MM.1S (cell line): ENCODE data around the gene NKRF.
"Not testable (repeated sequence)": the region's sequence is repeated elsewhere in the genome, so short reads cannot be mapped to it uniquely, and the experiment has no call there.

Experiments used
- DNase-seq: peaks from one replicate; pipeline ENCODE4 v3.0.0-alpha.2; 2015
- H2AFZ ChIP-seq: fragments of 300-600 bp; sonication (generic); 2 replicates; pipeline ENCODE4 v1.6.0; 2016; ENCODE audit warnings: antibody characterized with exemption, low read length
- H3F3A ChIP-seq: fragments of 300-600 bp; sonication (generic); 2 replicates; pipeline ENCODE4 v1.6.1; 2016; ENCODE audit warnings: mild to moderate bottlenecking, antibody characterized with exemption, low read length, moderate library complexity, mixed read lengths; ENCODE audit not compliant: insufficient read depth
- H3K27ac ChIP-seq: fragments of 300-600 bp; sonication (generic); 2 replicates; pipeline ENCODE4 v1.5.1; 2016; ENCODE audit warnings: mild to moderate bottlenecking, low read length
- H3K27me3 ChIP-seq: fragments of 300-600 bp; sonication (generic); replicated peaks from 2 replicates; pipeline ENCODE4 v1.6.0; 2016; ENCODE audit warnings: low read length; ENCODE audit not compliant: insufficient read depth
- H3K36me3 ChIP-seq: fragments of 300-600 bp; sonication (generic); replicated peaks from 2 replicates; pipeline ENCODE4 v1.6.1; 2016; ENCODE audit warnings: mild to moderate bottlenecking, low read length, mixed read lengths; ENCODE audit not compliant: insufficient read depth
- H3K4me1 ChIP-seq: fragments of 300-600 bp; sonication (generic); 2 replicates; pipeline ENCODE4 v1.6.1; 2016; ENCODE audit warnings: low read length, mixed read lengths
- H3K4me2 ChIP-seq: fragments of 300-600 bp; sonication (generic); 2 replicates; pipeline ENCODE4 v1.6.0; 2016; ENCODE audit warnings: low read depth, low read length
- H3K4me3 ChIP-seq: fragments of 300-600 bp; sonication (generic); 2 replicates; pipeline ENCODE4 v1.5.1; 2016; ENCODE audit warnings: low read length, mixed read lengths
- H3K79me2 ChIP-seq: fragments of 300-600 bp; sonication (generic); 2 replicates; pipeline ENCODE4 v1.6.1; 2016; ENCODE audit warnings: mixed run types, low read length, mixed read lengths
- H3K9ac ChIP-seq: fragments of 300-600 bp; sonication (generic); 2 replicates; pipeline ENCODE4 v1.6.1; 2016; ENCODE audit warnings: low read length, mixed read lengths
- H3K9me2 ChIP-seq: fragments of 300-600 bp; sonication (generic); replicated peaks from 2 replicates; pipeline ENCODE4 v1.6.1; 2016; ENCODE audit warnings: mild to moderate bottlenecking, low read length, mixed read lengths; ENCODE audit not compliant: insufficient read depth
- H3K9me3 ChIP-seq: fragments of 300-600 bp; sonication (generic); replicated peaks from 2 replicates; pipeline ENCODE4 v1.6.1; 2016; ENCODE audit warnings: mild to moderate bottlenecking, low read length, mixed read lengths; ENCODE audit not compliant: insufficient read depth
- H4K20me1 ChIP-seq: fragments of 300-600 bp; sonication (generic); 2 replicates; pipeline ENCODE4 v1.6.1; 2016; ENCODE audit warnings: mild to moderate bottlenecking, low read length, moderate library complexity, mixed read lengths; ENCODE audit not compliant: insufficient read depth
- CTCF ChIP-seq: fragments of 300-600 bp; sonication (generic); IDR thresholded peaks from 2 replicates; pipeline ENCODE4 v1.5.1; 2016; ENCODE audit warnings: antibody characterized with exemption, low read length, mixed read lengths
- EZH2 ChIP-seq: fragments of 300-600 bp; sonication (generic); optimal IDR thresholded peaks from 2 replicates; pipeline ENCODE3; 2017; ENCODE audit warnings: low read depth, mild to moderate bottlenecking, antibody characterized with exemption, low read length, mixed read lengths
- EZH2phosphoT487 ChIP-seq: fragments of 300-600 bp; sonication (generic); IDR thresholded peaks from 2 replicates; pipeline ENCODE4 v1.6.1; 2018; ENCODE audit warnings: antibody characterized with exemption, low read length

NKRF gene

GRCh38 chrX:119646515-119646914 is 40.3 kb upstream of the NKRF start:
- Histone ChIP-seq H3K9me2 (no peaks in the 10 kb centered on the region), H3K4me3 (no peak overlapping the region), H3K79me2 (peaks cover 70% of the 10 kb centered on the region), H3K27me3 (no peaks in the 10 kb centered on the region), H4K20me1 (no peaks in the 10 kb centered on the region), H3K4me1 (peaks cover 54% of the 10 kb centered on the region), H2AFZ (no peak overlapping the region), H3K9ac (no peak overlapping the region), H3K27ac (peak overlapping the region; percentile 86; the same call in 1 of the 2 replicates), H3K4me2 (no peak overlapping the region), H3F3A (peaks cover 34% of the 10 kb centered on the region), H3K9me3 (no peaks in the 10 kb centered on the region), H3K36me3 (peaks cover 7% of the 10 kb centered on the region; the same call in 1 of the 2 replicates)
- no peak for TF ChIP-seq CTCF
- no peak for TF ChIP-seq EZH2
- TF ChIP-seq EZH2phosphoT487: no peak
- DNase-seq: no peak

- no peak overlapping the region for H3K27ac ChIP-seq
- no peak for DNase-seq
- no peak overlapping the region for H3K9ac ChIP-seq
- no peak overlapping the region for H2AFZ ChIP-seq
- no peaks in the 10 kb centered on the region for H3K9me3 ChIP-seq
- H3K79me2 ChIP-seq: peaks cover 75% of the 10 kb centered on the region
- peaks cover 13% of the 10 kb centered on the region for H3K36me3 ChIP-seq
- TF ChIP-seq EZH2phosphoT487 (no peak), CTCF (no peak), EZH2 (no peak)
- H4K20me1 ChIP-seq: no peaks in the 10 kb centered on the region
- peaks cover 24% of the 10 kb centered on the region for H3F3A ChIP-seq
- peaks cover 39% of the 10 kb centered on the region for H3K4me1 ChIP-seq
- H3K4me2 ChIP-seq: no peak overlapping the region
- H3K9me2 ChIP-seq: no peaks in the 10 kb centered on the region
- no peaks in the 10 kb centered on the region for H3K27me3 ChIP-seq
- H3K4me3 ChIP-seq: no peak overlapping the region
Observed at GRCh38 chrX:119643696-119644095, 37.5 kb upstream of the NKRF start.

DNA sequence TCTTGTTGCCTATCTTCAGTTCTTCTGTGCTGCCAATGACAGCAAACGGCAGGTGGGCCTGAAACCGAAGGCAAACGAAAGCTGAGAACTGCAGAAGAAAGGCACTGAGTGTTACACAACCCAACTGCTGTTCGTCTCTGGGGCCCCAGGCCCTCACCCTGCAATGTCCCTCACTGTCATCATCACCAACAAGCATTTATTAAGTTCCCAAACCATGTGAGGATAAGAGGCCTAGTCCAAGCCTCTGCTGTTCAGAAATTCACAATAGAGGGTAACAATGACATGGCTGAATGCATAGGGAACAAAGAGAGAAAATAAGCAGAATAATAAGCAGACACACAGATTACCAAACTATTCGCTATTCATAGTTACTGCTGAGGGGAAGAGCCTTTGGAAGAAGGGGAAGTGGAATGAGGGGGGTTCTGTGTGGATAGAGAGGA is 34.5 kb upstream of the NKRF start:
- Histone ChIP-seq H3K9me3 (no peaks in the 10 kb centered on the region), H3F3A (peaks cover 34% of the 10 kb centered on the region), H3K4me1 (peaks cover 38% of the 10 kb centered on the region), H2AFZ (no peak overlapping the region), H3K4me3 (no peak overlapping the region), H3K9me2 (no peaks in the 10 kb centered on the region), H3K27me3 (no peaks in the 10 kb centered on the region), H3K79me2 (peaks cover 78% of the 10 kb centered on the region), H4K20me1 (no peaks in the 10 kb centered on the region), H3K27ac (peak overlapping the region; percentile 14; the same call in 1 of the 2 replicates), H3K4me2 (no peak overlapping the region), H3K36me3 (peaks cover 16% of the 10 kb centered on the region), H3K9ac (no peak overlapping the region)
- DNase-seq: peak; percentile 34
- TF ChIP-seq EZH2: no peak

DNA sequence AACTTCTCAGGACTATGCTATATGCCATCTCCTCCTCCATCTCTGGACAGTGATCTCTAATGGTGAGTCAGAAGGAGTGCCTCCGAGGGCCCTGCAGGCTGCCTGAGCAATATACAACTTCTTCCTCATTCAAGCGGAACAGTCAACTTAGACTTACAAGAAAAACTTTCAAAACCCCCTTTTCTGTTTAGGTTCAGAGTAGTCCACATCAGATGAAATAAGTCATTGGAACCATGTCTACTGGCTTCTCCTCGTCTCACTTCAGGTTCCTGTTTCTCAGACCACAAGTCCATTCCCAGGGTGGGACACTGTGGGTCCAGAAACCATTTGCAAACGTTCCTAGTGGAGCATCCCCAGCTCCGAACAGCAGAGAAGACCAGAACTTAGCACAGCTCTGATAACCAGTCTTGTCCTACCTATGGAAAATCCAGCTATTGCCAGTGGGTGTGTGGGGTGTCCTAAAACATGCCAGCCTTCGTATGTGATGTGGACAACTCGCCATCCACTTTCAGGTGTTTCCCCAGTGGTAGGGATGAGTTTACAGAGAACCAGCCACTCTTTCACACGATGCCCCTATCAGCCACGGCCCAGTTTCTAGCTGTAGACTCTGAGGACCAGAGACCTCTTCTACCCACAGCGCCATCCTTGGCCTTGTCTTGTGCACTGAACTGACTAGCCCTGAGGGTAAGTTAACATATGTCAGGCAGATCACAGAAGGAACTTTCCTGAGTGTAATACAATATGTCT is 32.7 kb upstream of the NKRF start:
- peaks cover 16% of the 10 kb centered on the region for H3K36me3 ChIP-seq
- H3K9me3 ChIP-seq: no peaks in the 10 kb centered on the region
- TF ChIP-seq CTCF (no peak), EZH2phosphoT487 (no peak), EZH2 (no peak)
- peak overlapping the region; percentile 5; the same call in 1 of the 2 replicates for H3K27ac ChIP-seq
- H4K20me1 ChIP-seq: no peaks in the 10 kb centered on the region
- peaks cover 79% of the 10 kb centered on the region for H3K79me2 ChIP-seq
- no peak overlapping the region for H3K9ac ChIP-seq
- H3K4me2 ChIP-seq: no peak overlapping the region
- no peak overlapping the region for H3K4me3 ChIP-seq
- no peaks in the 10 kb centered on the region for H3K27me3 ChIP-seq
- H3K9me2 ChIP-seq: no peaks in the 10 kb centered on the region
- no peak for DNase-seq
- H3K4me1 ChIP-seq: peaks cover 54% of the 10 kb centered on the region
- H3F3A ChIP-seq: peaks cover 39% of the 10 kb centered on the region
- no peak overlapping the region for H2AFZ ChIP-seq

DNA sequence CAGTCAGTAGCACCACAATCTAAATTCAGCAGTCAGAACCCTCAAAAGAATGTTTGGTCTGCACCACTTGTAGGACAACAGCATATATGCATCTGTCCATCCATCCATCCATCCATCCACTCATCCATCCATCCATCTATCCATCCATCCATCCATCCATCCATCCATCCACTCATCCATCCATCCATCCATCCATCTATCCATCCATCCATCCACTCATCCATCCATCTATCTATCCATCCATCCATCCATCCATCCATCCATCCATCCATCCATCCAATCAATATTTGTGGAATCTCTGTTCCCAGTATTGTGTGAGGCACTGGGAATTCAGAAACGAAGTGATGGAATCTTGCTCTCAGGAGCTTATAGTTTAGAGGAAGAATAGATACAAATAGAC is 31.2 kb upstream of the NKRF start:
- H3K4me3 ChIP-seq, H4K20me1 ChIP-seq, H3K9me2 ChIP-seq, H3K9ac ChIP-seq, DNase-seq, H3K27me3 ChIP-seq, H3K27ac ChIP-seq, H3K9me3 ChIP-seq, H2AFZ ChIP-seq: not testable (repeated sequence)
- H3K4me2 ChIP-seq: 0 out of 2 replicates have a peak overlapping the region, but pooled peaks have one; percentile 59
- peaks cover 76% of the 10 kb centered on the region for H3K79me2 ChIP-seq
- H3F3A ChIP-seq: peaks cover 39% of the 10 kb centered on the region
- H3K36me3 ChIP-seq: peaks cover 28% of the 10 kb centered on the region
- peaks cover 54% of the 10 kb centered on the region for H3K4me1 ChIP-seq
